Measurements from ENCODE around the gene RAD51B. TPM values are rescaled to one million over a fixed set of nuclear protein-coding genes. Genes with fewer than 3 reads are reported as not detected.
"Not testable (repeated sequence)": the region's sequence is repeated elsewhere in the genome, so short reads cannot be mapped to it uniquely, and the experiment has no call there.

Gene RAD51B
- 3.2 TPM for total RNA-seq
- long read RNA-seq, partial matches to known transcripts = 0 of 2 reads
- long read RNA-seq, other reads (novel, unspliced or antisense) = 2 of 2 reads

- DNase-seq (peak; percentile 89), ATAC-seq (peak; percentile 83)
- intact Hi-C loops (cut with micrococcal nuclease) = loop anchor here (10.0 kb wide), 1 partner anchor 1575 kb away; the partner anchor contains the start of genes ERH and SLC39A9
These were observed at the start of gene RAD51B for GRCh38 chr14:67819563-67820421. TSS of gene RAD51B (plus strand) at chr14:67819779.

GRCh38 chr14:67773844-67774377, 45.7 kb upstream of the RAD51B start:
- intact Hi-C loops (cut with micrococcal nuclease) = no loop called here
- no peak for ATAC-seq
- DNase-seq = no peak

GRCh38 chr14:67776653-67777322, 42.8 kb upstream of the RAD51B start:
- ATAC-seq = no peak

GRCh38 chr14:67778792-67779191, 40.8 kb upstream of the RAD51B start:
- intact Hi-C loops (cut with micrococcal nuclease) = no loop called here
- no peak for DNase-seq
- no peak for ATAC-seq

More at GRCh38 chr14:67776653-67777322, 42.8 kb upstream of the RAD51B start:
- no peak for DNase-seq
- intact Hi-C loops (cut with micrococcal nuclease) = no loop called here

GRCh38 chr14:67782090-67782489, 37.5 kb upstream of the RAD51B start:
- DNase-seq = no peak
- no peak for ATAC-seq
- intact Hi-C loops (cut with micrococcal nuclease) = no loop called here

GRCh38 chr14:67784244-67784823, 35.2 kb upstream of the RAD51B start:
- intact Hi-C loops (cut with micrococcal nuclease) = no loop called here
- ATAC-seq (no peak), DNase-seq (no peak)

- DNase-seq = no peak
- intact Hi-C loops (cut with micrococcal nuclease) = no loop called here
These were observed 34.1 kb upstream of the RAD51B start for GRCh38 chr14:67785270-67786109.

GRCh38 chr14:67787673-67788072, 31.9 kb upstream of the RAD51B start:
- intact Hi-C loops (cut with micrococcal nuclease) = no loop called here
- ATAC-seq (no peak), DNase-seq (no peak)

More at GRCh38 chr14:67785270-67786109, 34.1 kb upstream of the RAD51B start:
- peak; percentile 75 for ATAC-seq

GRCh38 chr14:67798731-67799130, 20.8 kb upstream of the RAD51B start:
- no peak for ATAC-seq
- intact Hi-C loops (cut with micrococcal nuclease) = no loop called here
- no peak for DNase-seq

GRCh38 chr14:67800743-67801142, 18.8 kb upstream of the RAD51B start:
- DNase-seq = no peak
- intact Hi-C loops (cut with micrococcal nuclease) = no loop called here
- no peak for ATAC-seq

- intact Hi-C loops (cut with micrococcal nuclease) = no loop called here
- DNase-seq (no peak), ATAC-seq (no peak)
These were observed 13.3 kb upstream of the RAD51B start for GRCh38 chr14:67806246-67806645.

GRCh38 chr14:67814821-67815220, 4.8 kb upstream of the RAD51B start:
- intact Hi-C loops (cut with micrococcal nuclease) = loop anchor here (10.0 kb wide), 1 partner anchor 1580 kb away; the partner anchor contains the start of genes ERH and SLC39A9
- no peak for DNase-seq
- ATAC-seq = no peak

- DNase-seq (no peak), ATAC-seq (no peak)
- intact Hi-C loops (cut with micrococcal nuclease) = loop anchor here (10.0 kb wide), 1 partner anchor 1579 kb away; the partner anchor contains the start of genes ERH and SLC39A9
These were observed 3.9 kb upstream of the RAD51B start for GRCh38 chr14:67815573-67816225.

- intact Hi-C loops (cut with micrococcal nuclease) = loop anchor here (10.0 kb wide), 1 partner anchor 1578 kb away; the partner anchor contains the start of genes ERH and SLC39A9
- ATAC-seq = peak; percentile 95
- peak; percentile 87 for DNase-seq
These were observed 3.1 kb upstream of the RAD51B start, which contains the start of gene ZFYVE26 for GRCh38 chr14:67816326-67817002. TSS of gene ZFYVE26 (minus strand) at chr14:67816590. CDS start at chr14:67815963, 627 bp downstream.

GRCh38 chr14:67817750-67818438, 1.7 kb upstream of the RAD51B start:
- intact Hi-C loops (cut with micrococcal nuclease) = loop anchor here (10.0 kb wide), 1 partner anchor 1577 kb away; the partner anchor contains the start of genes ERH and SLC39A9
- DNase-seq = no peak
- ATAC-seq = no peak

- not testable (repeated sequence) for ATAC-seq, DNase-seq
- intact Hi-C loops (cut with micrococcal nuclease) = loop anchor here (10.0 kb wide), 1 partner anchor 1576 kb away; the partner anchor contains the start of genes ERH and SLC39A9
These were observed 1.1 kb upstream of the RAD51B start for GRCh38 chr14:67818476-67818875.

Measured in left ventricle myocardium superior (tissue), 1 donor.